Peyer's patch (tissue), 4 donors: ENCODE data around the gene REPS1. TPM values are rescaled to one million over a fixed set of nuclear protein-coding genes. Genes with fewer than 3 reads are reported as not detected.

Source experiments
- DNase-seq, 3 donors: peaks; one replicate each; pipeline ENCODE4 v3.0.0-alpha.2; 2017 to 2019
- H3K27ac ChIP-seq, 4 donors: fragments of 200-600 bp; sonication (generic); one replicate each; pipeline ENCODE4 v1.5.1; 2016 to 2019
- H3K27me3 ChIP-seq, 2 donors: fragments of 200-600 bp; sonication (generic); one replicate each; pipeline ENCODE4 v1.5.1; 2019
- H3K36me3 ChIP-seq, 3 donors: fragments of 200-600 bp; sonication (generic); one replicate each; pipeline ENCODE4 v1.5.1; 2016 to 2019
- H3K4me1 ChIP-seq, 4 donors: fragments of 200-600 bp; sonication (generic); one replicate each; pipeline ENCODE4 v1.5.1; 2016 to 2019
- H3K4me3 ChIP-seq, 4 donors: fragments of 200-600 bp; sonication (generic); 1 replicate in 3 of 4; 2 replicates in 1 of 4; pipeline ENCODE4 v1.5.1; 2016 to 2019; ENCODE audit warnings: mild to moderate bottlenecking in 1 of 4
- H3K9me3 ChIP-seq, 4 donors: fragments of 200-600 bp; sonication (generic); one replicate each; pipeline ENCODE4 v1.5.1; 2016 to 2019; ENCODE audit warnings: mild to moderate bottlenecking in 1 of 4
- POLR2A ChIP-seq, 2 donors: fragments of 450-650 bp; IDR thresholded peaks; one replicate each; pipeline ENCODE4 v1.5.1; 2017; ENCODE audit warnings: antibody characterized with exemption in 2 of 2, mild to moderate bottlenecking in 2 of 2, moderate library complexity in 2 of 2
- total RNA-seq, 4 donors: library from RNA; depleted of rRNA; stranded (reverse); fragments of >200 nt; gene quantifications; one replicate each; pipeline ENCODE4 v1.1.0, GENCODE V29; 2016
- TF ChIP-seq, protein P1 (sequence below), 6 experiments: fragments of 450-650 bp in 4 of 6; fragments of 200-600 bp in 2 of 6; sonication (generic) in 1 of 6; IDR thresholded peaks; one replicate each; pipeline ENCODE4 v1.5.1; 2017 to 2019; ENCODE audit warnings: antibody characterized with exemption in 6 of 6, mild to moderate bottlenecking in 3 of 6, moderate library complexity in 1 of 6

The REPS1 gene
- total RNA-seq, 4 donors from 2014 or later = 26.8 to 90.4 (median 61.5) TPM

DNA sequence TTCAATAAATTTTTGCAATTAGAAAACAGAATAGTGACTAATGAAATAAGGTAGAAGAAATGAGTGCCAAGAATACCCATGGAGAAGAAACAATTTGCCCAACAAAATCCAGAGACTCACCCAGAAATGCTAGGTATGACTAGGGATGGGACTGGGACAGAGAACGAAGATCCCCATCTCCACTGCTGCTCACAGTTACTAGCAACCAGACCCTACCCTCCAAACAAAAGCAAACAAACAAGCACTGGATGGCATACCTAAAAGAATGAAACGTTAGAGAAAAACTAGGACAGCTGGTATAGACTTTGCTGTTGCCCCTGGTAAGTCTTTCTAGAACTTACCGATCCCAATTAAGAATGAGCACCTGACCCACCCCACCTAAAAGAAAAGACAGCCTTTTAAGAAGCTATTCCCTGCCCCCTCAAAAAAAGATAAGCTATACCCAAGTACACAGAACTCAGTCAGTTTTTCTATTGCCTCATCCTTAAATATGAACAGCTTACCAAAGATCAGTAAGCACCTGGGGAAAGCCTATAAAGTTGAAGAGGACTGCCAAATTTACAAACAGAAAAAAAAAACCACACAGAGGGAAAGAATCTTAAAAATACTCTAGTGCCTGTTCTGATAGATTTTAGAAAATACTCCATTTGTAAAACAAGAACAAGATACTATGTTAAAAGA, 31.7 kb downstream of the REPS1 start:
- TF ChIP-seq, protein P1, sequence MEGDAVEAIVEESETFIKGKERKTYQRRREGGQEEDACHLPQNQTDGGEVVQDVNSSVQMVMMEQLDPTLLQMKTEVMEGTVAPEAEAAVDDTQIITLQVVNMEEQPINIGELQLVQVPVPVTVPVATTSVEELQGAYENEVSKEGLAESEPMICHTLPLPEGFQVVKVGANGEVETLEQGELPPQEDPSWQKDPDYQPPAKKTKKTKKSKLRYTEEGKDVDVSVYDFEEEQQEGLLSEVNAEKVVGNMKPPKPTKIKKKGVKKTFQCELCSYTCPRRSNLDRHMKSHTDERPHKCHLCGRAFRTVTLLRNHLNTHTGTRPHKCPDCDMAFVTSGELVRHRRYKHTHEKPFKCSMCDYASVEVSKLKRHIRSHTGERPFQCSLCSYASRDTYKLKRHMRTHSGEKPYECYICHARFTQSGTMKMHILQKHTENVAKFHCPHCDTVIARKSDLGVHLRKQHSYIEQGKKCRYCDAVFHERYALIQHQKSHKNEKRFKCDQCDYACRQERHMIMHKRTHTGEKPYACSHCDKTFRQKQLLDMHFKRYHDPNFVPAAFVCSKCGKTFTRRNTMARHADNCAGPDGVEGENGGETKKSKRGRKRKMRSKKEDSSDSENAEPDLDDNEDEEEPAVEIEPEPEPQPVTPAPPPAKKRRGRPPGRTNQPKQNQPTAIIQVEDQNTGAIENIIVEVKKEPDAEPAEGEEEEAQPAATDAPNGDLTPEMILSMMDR (IDR thresholded peaks at IDR 0.05) = no peak
- TF ChIP-seq POLR2A (IDR thresholded peaks at IDR 0.05) = no peak
- H3K27me3 ChIP-seq = no peaks in the 10 kb centered on the region
- peaks cover 0 to 11% (median 3%) of the 10 kb centered on the region in 4 donors for H3K4me1 ChIP-seq
- no peak overlapping the region for H3K4me3 ChIP-seq
- no peak overlapping the region for H3K27ac ChIP-seq
- no peak for DNase-seq
- no peaks in the 10 kb centered on the region for H3K9me3 ChIP-seq
- H3K36me3 ChIP-seq = no peaks in the 10 kb centered on the region

DNA sequence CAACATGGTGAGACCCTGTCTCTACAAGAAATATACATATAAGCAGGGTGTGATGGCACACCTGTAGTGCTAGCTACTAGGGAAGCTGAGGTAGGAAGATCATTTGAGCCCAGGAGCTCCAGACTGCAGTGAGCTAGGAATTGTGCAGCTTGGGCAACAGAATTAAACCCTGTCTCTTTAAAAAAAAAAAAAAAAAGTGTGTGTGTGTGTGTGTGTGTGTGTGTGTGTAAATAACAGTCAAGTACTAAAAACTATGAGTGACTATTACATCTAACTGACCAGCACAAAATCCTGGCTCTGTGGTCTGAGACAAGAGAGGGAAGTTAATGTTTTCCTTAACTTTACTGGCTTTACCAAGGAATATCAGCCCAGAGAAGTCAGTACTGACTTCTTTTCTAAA, 32.8 kb downstream of the REPS1 start:
- Histone ChIP-seq H3K27me3 (no peaks in the 10 kb centered on the region), H3K36me3 (no peaks in the 10 kb centered on the region), H3K4me3 (no peak overlapping the region), H3K4me1 (peaks cover 0 to 11% (median 3%) of the 10 kb centered on the region in 4 donors), H3K27ac (no peak overlapping the region), H3K9me3 (no peaks in the 10 kb centered on the region)
- TF ChIP-seq, protein P1 (IDR thresholded peaks at IDR 0.05) = no peak
- no peak for TF ChIP-seq POLR2A (IDR thresholded peaks at IDR 0.05)
- DNase-seq = no peak

DNA sequence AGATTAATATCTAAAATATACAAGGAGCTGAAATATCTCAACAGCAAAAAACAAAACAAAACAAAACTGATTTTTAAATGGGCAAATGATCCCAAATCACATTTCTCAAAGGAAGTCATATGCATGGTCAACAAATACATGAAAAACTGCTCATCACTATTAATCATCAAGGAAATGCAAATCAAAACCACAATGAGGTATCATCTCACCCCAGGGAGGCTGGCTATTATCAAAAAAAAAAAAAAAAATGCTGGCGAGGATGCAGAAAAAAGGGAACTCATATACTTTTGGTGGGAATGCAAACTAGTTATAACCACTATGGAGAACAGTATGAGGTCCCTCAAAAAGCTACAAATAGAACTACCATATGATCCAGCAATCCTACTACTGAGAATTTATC, 34.6 kb downstream of the REPS1 start:
- TF ChIP-seq POLR2A (IDR thresholded peaks at IDR 0.05) = no peak
- TF ChIP-seq, protein P1 (IDR thresholded peaks at IDR 0.05) = no peak

DNA sequence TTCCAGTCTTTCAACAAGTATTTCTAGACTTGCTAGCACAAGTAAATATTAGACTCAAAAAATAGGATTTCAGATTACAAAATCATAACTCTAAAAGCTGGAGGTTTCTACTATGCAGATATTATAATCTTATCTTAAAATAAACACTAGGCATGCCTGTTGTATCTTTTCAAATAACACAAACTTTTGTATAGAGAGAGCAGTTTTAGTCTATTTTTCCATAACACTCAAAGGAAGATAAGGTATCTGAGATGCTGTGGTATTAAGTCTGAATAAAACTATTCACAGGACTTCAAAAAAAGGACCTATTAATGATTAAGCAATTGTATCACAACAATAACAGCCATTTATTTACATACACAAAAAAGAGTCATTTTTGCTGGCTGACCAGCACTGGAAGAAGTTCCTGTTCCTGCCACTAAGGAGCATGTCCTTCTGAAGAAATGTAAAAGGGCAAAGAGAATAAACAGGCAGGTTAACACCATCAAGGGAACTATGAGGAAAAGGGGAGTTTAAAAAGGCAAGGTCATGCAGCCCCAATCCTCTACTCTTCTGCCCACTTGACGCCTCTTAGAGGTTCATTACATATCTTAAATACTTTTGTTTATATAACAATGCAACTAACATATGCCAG, 39.4 kb downstream of the REPS1 start:
- H3K4me1 ChIP-seq = no peaks in the 10 kb centered on the region
- no peaks in the 10 kb centered on the region for H3K9me3 ChIP-seq
- no peak overlapping the region for H3K4me3 ChIP-seq
- H3K27ac ChIP-seq = no peak overlapping the region
- TF ChIP-seq POLR2A (IDR thresholded peaks at IDR 0.05) = no peak
- TF ChIP-seq, protein P1 (IDR thresholded peaks at IDR 0.05) = peak in 1 of 6 experiments; percentile 4
- H3K27me3 ChIP-seq = no peaks in the 10 kb centered on the region
- H3K36me3 ChIP-seq = peaks cover 0 to 15% (median 0%) of the 10 kb centered on the region in 3 donors
- DNase-seq = no peak

More for the DNA sequence above, 34.6 kb downstream of the REPS1 start:
- no peaks in the 10 kb centered on the region for H3K9me3 ChIP-seq
- no peak overlapping the region for H3K27ac ChIP-seq
- DNase-seq = no peak
- no peak overlapping the region for H3K4me3 ChIP-seq
- no peaks in the 10 kb centered on the region for H3K27me3 ChIP-seq
- H3K4me1 ChIP-seq = peaks cover 0 to 11% (median under 1%) of the 10 kb centered on the region in 4 donors
- no peaks in the 10 kb centered on the region for H3K36me3 ChIP-seq

DNA sequence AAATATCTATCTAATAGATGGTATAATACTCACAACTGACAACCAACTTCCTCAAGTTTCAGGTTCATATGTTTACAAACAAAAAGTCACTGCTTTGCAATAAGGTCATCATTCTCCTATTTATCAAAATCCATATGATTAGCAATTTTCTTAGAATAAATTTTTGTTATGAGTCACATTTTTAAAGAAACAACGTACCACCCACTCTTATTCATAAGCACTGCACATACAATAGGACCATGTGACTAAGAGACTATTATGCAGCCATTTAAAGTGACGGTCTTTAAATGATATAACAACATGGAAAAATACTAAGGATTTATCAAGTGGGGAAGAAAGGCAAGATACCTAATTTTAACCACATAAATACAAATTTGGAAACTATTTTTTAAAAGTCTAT, 40.0 kb downstream of the REPS1 start:
- Histone ChIP-seq H3K4me1 (no peaks in the 10 kb centered on the region), H3K4me3 (no peak overlapping the region), H3K36me3 (peaks cover 0 to 19% (median 0%) of the 10 kb centered on the region in 3 donors), H3K27me3 (no peaks in the 10 kb centered on the region), H3K27ac (no peak overlapping the region), H3K9me3 (no peaks in the 10 kb centered on the region)
- TF ChIP-seq, protein P1 (IDR thresholded peaks at IDR 0.05) = no peak
- TF ChIP-seq POLR2A (IDR thresholded peaks at IDR 0.05) = no peak
- no peak for DNase-seq
